Measurements from ENCODE around the gene C4BPB. TPM values are rescaled to one million over a fixed set of nuclear protein-coding genes. Genes with fewer than 3 reads are reported as not detected.
"Not testable (repeated sequence)": the region's sequence is repeated elsewhere in the genome, so short reads cannot be mapped to it uniquely, and the experiment has no call there.

The C4BPB gene
- total RNA-seq = not detected in 2 replicates

GRCh38 chr1:207088701-207089626 lies at the start of gene C4BPB:
C4BPB (plus strand) TSS chr1:207088860; CDS start chr1:207089532, 672 bp downstream.
- Histone ChIP-seq H3K4me3 (ENCODE audit: low read depth, low read length) (no peak within 1 kb of the TSS), H3K36me3 (ENCODE audit: control insufficient read depth, insufficient read depth, low read length) (no peaks in the 10 kb centered on the region), H3K27me3 (ENCODE audit: control insufficient read depth, insufficient read depth, low read length) (no peaks in the 10 kb centered on the region)
- no peak for TF ChIP-seq CTCF (IDR thresholded peaks at IDR 0.05; ENCODE audit: insufficient read depth, low read length, poor library complexity, severe bottlenecking)
- DNase-seq (ENCODE audit: low read depth) = no peak

- Histone ChIP-seq H3K4me3 (ENCODE audit: low read depth, low read length) (no peak overlapping the region), H3K27me3 (ENCODE audit: control insufficient read depth, insufficient read depth, low read length) (no peaks in the 10 kb centered on the region), H3K36me3 (ENCODE audit: control insufficient read depth, insufficient read depth, low read length) (no peaks in the 10 kb centered on the region)
- DNase-seq (ENCODE audit: low read depth) = no peak
- no peak for TF ChIP-seq CTCF (IDR thresholded peaks at IDR 0.05; ENCODE audit: insufficient read depth, low read length, poor library complexity, severe bottlenecking)
Observed at GRCh38 chr1:207039380-207040180, 49.1 kb upstream of the C4BPB start.

- no peak for DNase-seq (ENCODE audit: low read depth)
Observed at GRCh38 chr1:207040181-207040533, 48.5 kb upstream of the C4BPB start.

GRCh38 chr1:207041397-207041796 lies 47.3 kb upstream of the C4BPB start:
- H3K27me3 ChIP-seq (ENCODE audit: control insufficient read depth, insufficient read depth, low read length) = not testable (repeated sequence)

More at GRCh38 chr1:207040181-207040533, 48.5 kb upstream of the C4BPB start:
- Histone ChIP-seq H3K36me3 (ENCODE audit: control insufficient read depth, insufficient read depth, low read length) (no peaks in the 10 kb centered on the region), H3K27me3 (ENCODE audit: control insufficient read depth, insufficient read depth, low read length) (no peaks in the 10 kb centered on the region), H3K4me3 (ENCODE audit: low read depth, low read length) (no peak overlapping the region)
- TF ChIP-seq CTCF (IDR thresholded peaks at IDR 0.05; ENCODE audit: insufficient read depth, low read length, poor library complexity, severe bottlenecking) = no peak

GRCh38 chr1:207045453-207045852 lies 43.2 kb upstream of the C4BPB start:
- Histone ChIP-seq H3K36me3 (ENCODE audit: control insufficient read depth, insufficient read depth, low read length) (peaks cover 2% of the 10 kb centered on the region), H3K27me3 (ENCODE audit: control insufficient read depth, insufficient read depth, low read length) (no peaks in the 10 kb centered on the region), H3K4me3 (ENCODE audit: low read depth, low read length) (no peak overlapping the region)
- TF ChIP-seq CTCF (IDR thresholded peaks at IDR 0.05; ENCODE audit: insufficient read depth, low read length, poor library complexity, severe bottlenecking) = no peak
- DNase-seq (ENCODE audit: low read depth) = no peak

More at GRCh38 chr1:207041397-207041796, 47.3 kb upstream of the C4BPB start:
- H3K4me3 ChIP-seq (ENCODE audit: low read depth, low read length); H3K36me3 ChIP-seq (ENCODE audit: control insufficient read depth, insufficient read depth, low read length); DNase-seq (ENCODE audit: low read depth): not testable (repeated sequence)

- DNase-seq (ENCODE audit: low read depth) = no peak
- TF ChIP-seq CTCF (IDR thresholded peaks at IDR 0.05; ENCODE audit: insufficient read depth, low read length, poor library complexity, severe bottlenecking) = no peak
- peaks cover 2% of the 10 kb centered on the region for H3K36me3 ChIP-seq (ENCODE audit: control insufficient read depth, insufficient read depth, low read length)
- H3K4me3 ChIP-seq (ENCODE audit: low read depth, low read length) = no peak overlapping the region
- no peaks in the 10 kb centered on the region for H3K27me3 ChIP-seq (ENCODE audit: control insufficient read depth, insufficient read depth, low read length)
Observed at GRCh38 chr1:207047505-207047904, 41.2 kb upstream of the C4BPB start.
